Activated CD8-positive, alpha-beta memory T cell treated with anti-CD3 and anti-CD28 coated beads, Interleukin-2, amount 50 U/mL, for 1 hour (primary cell): Measurements from ENCODE around the gene CSRP1.
"Not testable (repeated sequence)": the region's sequence is repeated elsewhere in the genome, so short reads cannot be mapped to it uniquely, and the experiment has no call there.

ENCODE experiments used
- DNase-seq: peaks from one replicate; pipeline ENCODE4 v3.0.0-alpha.2; 2020; ENCODE audit errors: extremely low read depth

The CSRP1 gene

DNA sequence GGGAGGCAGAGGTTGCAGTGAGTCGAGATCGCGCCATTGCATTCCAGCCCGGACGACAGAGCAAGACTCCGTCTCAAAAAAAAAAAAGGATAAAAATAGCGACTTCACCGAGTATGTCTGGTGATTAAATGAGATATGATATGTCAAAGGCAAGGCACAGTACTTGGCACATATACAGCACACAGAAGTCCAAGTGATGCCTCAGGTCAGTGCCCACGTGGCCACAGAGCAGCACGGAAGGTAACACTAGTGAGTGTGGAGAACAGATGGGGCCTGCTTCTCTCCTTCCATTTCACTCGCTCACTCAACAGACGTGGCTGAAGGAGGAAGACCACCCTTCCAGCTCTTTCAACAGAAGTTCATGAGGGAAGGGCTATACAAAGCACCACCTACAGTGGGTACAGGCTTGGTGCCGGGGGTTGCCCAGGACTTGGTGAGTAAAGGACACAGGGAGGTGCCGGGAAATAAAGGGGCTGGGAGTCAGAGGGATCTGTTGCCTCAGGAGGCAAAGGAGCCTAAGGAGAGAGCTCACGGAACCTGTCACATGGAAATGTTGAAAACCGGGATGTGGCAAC, 8.9 kb downstream of the CSRP1 start:
- no peak for DNase-seq

DNA sequence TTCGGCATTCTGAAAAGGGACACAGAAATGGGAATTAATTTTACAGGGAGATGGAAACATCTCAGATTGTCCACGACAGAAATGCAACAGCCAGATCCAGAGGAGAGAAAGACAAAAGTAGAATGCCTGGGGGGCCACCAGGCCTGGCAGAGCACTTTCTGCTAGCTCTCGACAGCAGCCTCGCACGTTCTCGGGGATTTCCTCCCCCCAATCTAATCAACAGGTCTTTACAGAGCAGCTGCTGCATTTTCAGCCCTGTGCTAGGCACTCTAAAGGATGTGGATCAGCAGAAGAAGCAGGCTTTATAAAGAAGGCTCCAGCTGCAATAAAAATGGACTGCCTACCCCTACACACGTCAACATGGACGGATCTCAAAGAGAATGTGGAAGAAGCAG, 10.6 kb downstream of the CSRP1 start:
- no peak for DNase-seq

DNA sequence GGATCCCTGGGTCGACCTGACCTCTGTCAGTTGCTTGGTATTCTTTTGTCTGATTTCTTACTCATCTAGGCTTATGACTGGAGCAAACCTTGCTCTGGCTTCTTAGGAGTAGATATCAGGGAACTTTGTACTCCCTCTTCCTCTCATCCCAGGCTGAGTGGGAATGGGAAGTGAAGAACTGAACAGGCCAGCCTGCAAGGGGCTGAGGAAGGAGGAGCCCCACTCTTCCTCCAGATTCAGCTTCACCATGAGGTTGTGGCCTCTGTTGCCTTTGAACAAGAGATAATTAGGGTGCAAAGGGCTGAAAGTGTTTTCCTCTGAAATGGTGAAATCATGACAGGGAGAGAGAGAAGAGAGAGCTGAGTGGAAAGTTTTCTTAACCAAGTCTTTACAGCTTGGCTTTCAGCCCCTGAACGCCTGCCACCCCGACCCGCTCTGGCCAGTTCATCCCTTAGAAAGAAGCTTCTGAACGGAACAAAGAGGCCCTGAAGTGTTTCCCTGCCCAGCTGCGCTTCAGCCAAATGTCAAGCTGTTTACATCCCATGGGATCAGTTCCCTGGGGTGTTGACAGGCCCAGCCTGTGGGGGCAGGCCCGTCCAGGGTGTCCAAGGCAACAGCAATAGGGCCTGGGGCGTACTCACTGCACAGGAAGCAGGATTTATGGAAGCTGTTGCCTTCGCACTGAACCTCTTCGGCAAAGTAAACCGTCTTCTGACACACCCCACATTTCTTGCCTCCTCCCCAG, 11.2 kb downstream of the CSRP1 start:
- no peak for DNase-seq

DNA sequence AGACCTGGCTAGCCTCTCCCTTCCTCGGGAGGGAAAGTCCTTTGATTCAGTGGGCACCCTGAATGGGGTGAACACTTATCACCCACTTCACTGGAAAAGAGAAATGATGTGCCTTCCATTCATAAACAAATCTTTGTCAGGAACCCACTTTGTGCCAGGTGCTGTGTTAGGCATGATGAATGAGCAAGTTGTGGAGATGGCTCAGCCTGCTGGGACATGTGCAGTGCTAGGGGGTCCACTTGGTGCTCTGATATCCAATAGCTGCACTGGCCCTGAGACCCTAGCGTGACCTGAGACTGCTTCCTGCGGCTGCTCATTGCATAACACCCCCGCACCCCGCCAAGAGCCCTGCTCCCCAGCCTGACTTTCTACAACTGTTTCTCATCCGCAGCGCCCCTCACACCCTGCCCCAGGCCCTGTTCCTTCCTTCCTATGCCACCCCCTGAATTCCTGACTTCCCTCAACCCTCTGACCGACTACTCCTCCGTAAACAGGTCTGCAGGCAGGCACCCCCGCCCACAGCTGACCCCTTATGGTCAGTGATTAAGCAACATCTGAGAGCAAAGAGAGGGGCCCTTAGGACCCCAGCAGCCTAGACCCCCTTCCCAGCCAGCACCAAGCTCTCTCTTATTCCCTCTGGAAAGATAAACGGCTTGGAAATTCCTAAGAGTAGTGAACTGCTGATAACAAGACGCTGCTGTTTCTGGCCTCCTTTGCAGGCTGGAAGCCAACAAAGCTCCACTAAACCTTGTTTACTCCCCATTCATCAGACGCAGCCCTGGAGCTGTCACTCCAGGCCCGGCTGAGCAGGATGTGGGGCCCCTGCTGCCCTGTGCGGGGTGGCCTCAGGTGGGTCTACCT, 12.9 kb downstream of the CSRP1 start:
- no peak for DNase-seq

DNA sequence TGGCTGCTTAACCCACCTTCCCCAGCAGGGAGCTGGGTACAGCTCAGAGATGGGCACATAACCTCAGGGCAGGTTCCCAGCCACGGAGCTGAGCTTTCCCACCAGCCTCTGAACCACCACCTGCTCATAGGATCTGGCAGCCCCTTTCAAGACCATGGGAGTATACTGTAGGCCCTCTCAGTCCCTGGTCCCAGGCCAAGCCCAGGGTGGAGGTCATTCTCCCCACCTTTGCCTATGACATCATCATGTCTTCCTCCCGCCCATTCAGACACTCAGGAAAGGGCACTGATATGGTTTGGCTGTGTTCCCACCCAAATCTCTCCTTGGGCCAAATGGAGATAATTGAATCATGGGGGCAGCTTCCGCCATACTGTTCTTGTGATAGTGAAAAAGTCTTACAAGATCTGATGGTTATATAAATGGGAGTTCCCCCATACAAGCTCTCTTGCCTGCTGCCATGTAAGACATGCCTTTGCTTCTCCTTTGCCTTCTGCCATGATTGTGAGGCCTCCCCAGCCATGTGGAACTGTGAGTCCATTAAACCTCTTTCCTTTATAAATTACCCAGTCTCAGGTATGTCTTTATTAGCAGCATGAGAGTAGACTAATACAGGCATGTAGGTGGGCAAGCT, 13.8 kb downstream of the CSRP1 start:
- DNase-seq: not testable (repeated sequence)

DNA sequence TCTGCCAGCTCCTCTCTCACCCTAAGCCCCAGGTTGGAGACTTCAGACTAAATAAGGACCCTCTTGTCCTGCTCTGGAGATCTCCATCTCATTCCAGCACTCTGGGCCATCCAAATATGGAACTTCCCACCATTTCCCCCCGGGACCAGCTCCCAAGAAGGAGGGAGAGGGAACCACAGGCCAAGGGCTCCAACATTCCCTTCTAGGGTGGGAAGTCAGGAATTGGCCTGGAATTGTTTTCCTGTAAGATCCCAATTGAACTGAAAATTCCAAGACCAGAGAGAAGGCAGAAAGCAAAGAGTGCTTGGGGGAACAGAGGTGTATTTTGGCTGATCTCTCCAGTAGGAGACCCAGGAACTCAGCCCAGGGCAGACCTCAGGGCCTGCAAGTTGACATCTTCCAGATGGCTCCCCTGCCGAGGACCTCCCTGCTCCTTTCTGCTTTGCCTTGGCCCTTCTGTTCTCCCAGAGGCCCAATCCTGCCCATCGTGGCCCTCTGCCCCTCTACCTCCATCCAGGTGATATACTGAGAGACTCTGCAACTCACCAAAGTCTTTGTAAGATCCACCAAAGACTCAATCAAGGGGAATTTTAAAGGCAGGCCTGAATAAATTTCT, 14.9 kb downstream of the CSRP1 start:
- no peak for DNase-seq

DNA sequence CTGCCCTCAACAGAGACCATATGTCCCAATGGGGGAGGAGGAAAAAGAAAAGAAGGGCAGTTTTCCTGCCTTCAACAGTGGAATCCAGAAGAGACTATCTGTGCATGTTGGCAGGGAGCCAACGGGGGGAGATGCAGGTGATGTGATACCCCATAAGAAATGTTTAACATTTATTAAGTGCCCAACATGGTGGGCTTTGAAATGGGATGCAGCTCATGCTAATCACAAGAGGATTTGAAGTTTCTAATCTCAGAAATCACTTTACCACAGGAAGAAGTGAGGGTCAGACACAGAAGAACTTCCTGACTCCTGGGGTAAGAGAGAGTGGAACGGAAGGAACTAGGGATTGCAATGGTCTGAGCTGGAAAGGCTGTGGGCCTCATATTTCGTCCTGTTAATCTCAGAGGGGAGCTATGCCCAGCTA, 16.2 kb downstream of the CSRP1 start:
- DNase-seq: no peak

DNA sequence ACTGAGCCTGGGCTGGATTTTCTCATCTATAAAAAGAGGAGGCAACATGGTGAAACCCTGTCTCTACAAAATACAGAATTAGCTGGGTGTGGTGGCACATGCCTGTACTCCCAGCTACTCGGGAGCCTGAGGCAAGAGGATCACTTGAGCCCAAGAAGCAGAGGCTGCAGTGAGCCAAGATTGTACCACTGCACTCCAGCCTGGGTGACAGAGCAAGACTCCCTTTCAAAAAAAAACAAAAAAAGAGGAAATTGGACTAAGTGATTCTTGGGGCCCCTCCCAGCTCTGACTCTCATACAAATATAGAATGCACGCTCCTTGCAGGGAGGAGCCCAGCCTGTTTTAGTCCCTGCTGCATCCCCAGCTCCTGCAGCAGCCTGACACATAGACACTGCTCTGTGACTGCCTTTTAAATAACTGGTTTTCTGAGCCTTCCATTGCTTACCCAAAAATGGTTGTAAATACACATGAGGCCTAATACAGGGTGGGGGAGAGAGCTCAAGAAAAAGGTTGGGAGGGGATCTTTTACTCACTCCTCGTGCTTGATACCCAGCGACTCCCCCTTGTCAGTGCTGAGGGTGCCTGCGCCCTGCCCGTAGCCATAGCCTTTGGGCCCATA, 17.2 kb downstream of the CSRP1 start:
- DNase-seq: no peak

DNA sequence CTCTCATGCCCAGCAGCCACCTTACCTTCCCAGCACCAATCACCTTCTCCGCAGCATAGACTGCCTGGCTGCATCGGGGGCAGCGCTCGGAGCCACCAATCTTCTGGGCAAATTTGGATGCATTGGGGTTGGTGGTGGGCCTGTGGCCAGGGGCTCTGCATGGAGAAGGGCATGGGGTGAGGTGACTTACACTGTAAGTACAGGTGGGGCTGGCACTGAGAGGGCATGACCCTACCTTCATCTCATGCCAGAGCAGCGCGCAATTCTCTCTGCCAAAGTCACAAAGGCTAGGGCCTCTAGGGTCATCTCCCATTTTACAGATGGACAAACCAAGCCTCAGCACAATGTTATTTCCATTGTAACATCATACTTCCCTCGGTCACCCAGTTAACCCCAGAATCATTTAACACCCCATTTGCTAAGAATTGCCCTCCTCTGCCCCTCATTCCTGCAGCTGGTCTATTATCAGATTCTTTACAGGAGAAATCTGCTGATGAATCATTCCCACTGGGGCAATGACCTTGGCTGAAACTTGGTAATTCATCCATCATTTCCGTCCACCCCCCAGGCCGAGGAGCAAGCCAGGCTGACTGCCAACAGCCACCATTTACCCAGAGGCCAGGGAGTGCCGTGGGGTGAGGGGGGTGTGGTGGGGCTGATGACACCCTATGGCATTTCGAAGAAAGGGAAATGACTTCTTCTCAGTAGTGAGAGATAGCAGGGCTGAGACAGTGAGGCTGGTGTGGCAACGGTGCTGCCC, 17.9 kb downstream of the CSRP1 start:
- DNase-seq: no peak

DNA sequence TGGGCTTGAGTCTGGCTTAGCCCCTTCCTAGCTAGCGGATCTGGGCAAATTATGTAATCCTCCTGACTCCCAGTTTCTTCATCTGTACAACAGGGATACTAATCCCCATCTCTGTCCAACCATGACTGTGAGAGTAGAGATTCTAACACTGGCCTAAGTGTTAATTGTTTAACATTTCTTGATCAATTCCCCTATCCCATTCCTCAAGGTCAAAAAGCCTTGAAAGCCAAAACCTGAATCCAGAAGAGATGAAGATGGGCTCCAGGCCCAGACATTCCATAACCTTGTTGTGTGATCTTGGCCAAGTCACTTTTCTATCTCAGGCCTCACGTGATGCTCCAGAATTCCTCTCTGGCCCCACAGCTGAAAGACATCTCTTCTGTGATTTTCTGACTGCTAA, 19.2 kb downstream of the CSRP1 start:
- DNase-seq: no peak

DNA sequence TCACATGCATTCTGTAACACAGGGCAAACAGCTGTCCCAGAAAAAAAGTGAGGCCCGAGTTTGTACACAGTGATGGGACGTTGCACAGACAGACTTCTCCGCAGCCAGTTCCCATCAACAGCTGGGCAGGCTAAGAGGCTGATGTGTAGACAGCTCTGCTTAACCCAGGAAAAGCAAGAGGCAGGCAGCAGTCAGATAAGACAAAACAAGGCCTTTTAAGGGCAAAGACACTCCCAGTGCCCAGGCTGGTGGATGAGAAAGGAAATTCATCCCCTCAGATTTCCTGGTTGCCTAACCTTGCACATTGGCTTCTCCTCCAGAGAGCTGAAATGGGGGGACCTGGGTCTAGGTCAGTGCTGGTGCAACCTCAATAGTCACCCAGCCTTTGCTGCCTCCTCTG, 20.7 kb downstream of the CSRP1 start:
- no peak for DNase-seq

DNA sequence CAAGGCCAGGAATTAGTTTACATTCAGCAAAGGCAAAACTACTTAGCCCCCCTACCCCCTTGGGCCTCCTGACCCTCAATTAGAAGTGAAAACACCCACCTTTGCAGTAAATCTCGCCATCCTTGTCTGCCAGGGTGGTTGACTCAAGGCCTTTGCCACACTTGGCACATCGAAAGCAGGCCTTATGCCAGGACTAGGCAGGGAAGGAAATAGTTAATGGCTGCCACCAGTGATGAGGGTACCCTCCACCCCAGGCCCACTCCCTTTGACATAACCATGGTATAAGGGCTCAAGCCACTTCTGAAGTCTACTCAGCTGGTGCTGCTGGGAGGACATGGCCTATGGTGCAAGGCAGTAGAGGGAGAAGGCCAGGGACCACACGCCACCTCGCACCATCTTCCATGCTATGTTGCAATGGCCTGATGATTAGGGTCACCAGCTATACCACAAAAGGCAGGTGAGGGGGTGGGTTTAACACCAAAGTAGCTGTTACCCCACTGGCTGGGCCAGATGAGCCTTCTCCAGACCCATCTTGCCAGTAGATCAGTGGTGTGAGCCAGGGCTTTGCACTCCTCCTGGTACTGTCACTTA, 21.6 kb downstream of the CSRP1 start:
- no peak for DNase-seq

DNA sequence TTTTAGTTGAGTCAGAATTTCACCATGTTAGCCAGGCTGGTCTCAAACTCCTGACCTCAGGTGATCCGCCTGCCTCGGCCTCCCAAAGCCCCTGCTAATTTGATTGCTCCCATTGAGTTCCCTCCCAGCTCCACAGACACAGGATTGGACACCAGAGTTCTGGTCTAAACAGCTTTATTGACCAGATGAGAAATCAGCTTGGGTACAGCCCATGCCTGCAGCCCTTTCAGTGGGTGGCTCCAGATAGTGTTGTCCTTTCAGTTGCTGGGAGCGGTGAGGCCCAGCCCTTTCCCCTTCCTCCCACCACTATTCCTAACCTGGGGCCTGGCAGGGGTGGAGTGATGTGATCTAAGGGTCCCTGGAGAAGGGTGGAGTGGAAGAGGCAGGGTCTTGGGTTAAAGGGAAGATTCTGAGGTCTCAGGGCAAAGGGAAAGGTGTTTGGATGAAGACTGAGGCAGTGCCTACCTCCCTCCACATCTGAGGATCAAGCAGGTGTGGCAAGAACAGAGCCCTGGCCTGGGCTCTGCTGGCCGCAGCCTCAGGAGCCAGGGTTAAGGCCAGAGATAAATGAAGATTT, 23.5 kb downstream of the CSRP1 start:
- no peak for DNase-seq

DNA sequence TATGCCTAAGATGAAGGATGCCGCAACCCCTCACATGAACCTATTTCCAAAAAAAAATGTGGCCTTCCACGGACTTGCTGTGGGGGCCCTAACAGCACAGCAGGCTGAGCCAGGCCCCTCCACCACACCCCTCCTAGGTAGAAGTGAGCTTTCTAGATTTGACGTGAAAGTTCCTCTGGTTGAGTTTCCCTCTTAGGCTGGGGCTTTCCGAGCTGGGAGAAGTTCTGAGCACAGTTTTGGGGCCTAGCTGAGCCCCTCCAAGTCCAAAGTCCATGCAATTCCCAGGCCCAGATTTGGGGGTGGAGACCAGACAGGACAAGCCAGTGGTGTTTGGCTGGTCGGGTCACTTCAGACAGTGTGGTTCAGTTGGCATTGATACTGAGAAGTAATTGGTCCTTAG, 24.2 kb downstream of the CSRP1 start:
- DNase-seq: no peak

DNA sequence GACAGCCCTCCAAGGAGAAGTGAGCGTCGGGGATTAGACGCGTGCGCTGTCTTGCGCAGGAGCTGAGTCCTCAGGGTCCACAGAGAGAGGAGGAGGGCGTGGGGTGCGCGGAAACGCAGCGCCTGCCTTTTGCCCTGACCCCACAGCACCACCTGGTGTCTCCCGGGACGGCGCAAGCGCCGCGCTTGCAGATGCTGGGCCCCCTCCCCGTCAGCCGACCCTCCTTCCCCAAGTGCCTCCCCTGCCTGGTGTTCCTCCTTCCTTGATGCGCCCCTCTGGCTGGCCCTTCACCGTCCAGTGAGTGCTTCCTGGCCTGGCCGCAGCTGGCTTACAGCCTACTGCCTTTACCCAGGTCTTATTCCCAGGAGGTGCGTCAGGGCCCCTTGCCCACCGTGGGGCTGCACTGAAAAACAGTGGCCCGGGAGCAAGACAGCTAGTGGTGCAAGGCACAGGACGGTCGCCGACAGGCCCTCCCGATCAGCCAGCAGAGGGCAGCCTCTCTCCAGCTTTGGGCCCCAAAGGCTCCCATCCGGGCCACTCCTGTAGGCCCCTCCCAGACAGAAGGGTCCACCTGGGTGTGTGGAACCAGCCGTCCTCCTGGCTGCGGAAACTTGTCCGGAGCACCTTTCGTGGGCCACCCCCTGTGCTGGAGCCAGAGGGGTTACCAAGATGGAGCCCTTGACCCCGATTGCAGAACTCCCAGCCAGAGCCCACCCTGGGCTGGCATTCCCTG, 25.0 kb downstream of the CSRP1 start:
- peak; percentile 40 for DNase-seq

DNA sequence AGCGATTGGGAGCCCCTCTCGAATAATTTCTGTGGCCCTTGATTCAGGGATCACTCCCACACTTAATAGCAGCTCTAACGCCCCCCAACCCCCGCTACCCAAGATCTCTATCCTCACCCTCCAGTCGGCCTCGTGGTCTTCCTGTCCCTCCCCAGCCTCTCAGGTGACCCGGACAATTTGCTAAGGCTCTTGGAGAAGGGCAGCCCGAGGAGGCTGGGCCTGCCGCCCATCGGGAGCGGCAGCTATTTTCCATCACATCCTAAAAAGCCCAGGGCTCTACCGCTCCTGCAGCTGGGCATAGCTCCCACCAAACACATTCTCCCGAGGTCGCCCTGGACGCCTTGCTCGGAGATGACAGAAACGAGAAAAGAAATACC, 25.9 kb downstream of the CSRP1 start:
- DNase-seq: no peak

DNA sequence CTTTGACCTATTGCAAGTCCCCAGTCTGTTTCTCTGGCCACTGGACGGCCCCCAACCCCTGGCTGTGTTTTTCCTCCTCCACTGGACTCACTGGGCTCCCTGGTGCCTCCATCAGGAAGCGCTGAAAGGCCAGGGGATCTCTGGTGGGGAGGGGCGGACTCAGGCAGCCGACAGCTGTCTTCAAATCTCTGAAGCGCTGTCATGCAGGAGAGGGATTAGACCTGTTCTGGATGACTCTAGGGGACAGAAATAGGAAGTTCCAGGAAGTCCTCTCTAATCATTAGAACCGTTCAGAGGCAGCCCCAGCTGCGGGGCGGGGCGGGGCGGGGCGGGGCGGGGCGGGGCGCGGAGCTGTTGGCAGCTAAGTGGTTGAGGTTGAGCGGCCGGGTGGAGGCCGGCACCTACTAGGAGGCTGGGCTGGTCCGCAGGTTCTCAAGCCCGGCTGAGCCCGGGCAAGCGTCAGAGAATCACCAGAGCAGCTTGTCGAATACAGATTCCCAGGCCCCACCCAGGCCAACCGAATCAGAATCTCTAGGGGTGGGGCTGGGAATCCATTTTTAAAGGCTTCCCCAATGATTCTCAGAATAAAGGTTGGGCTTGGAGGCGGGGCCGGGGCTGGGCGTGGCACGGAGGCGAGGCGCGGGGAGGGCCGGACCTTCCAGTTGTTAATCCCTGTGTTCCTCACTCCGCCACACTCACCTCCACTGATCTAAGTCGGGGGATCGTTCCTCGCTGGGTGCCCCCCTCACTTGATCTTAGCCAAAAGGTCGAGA, 26.5 kb downstream of the CSRP1 start:
- no peak for DNase-seq

DNA sequence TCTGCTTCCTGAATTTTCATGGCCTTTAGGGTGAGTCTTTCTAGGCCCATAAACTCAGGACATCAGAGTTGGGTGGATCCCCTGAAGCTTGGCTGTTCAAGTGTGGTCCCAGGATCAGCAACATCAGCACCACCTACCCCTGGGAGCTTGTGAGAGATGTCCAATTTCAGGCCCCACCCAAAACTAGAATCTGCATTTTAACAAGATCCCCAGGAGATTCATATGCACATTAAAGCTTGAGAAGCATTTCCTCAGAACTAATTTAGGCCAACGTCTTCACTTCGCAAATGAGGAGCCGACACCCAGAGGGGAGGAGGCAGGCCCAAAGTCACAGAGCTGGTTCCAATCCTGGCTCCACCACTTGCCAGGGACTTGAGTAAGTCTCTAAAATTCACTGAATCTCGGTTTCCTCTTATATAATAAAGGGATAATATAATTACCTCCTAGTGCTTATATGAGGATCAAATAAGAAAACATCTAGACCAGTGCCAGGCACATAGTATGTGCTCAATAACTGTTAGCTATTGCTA, 27.7 kb downstream of the CSRP1 start:
- no peak for DNase-seq
